ENCODE results near the gene DPCD. TPM values are rescaled to one million over a fixed set of nuclear protein-coding genes. Genes with fewer than 3 reads are reported as not detected.

DPCD gene
- total and polyA plus RNA-seq, 2 experiments from 2014 or later: 22.5 to 38.1 TPM

- Histone ChIP-seq H3F3A (replicated peaks; ENCODE audit: low read depth) (peaks cover 5% of the 10 kb centered on the region; the same call in 1 of the 2 replicates), H2AFZ (no peak overlapping the region), H3K4me2 (no peak overlapping the region), H3K27ac (ENCODE audit: low read depth) (no peak overlapping the region), H3K4me3 (no peak overlapping the region), H3K27me3 (ENCODE audit: insufficient read depth) (peaks cover 18% of the 10 kb centered on the region), H3K36me3 (ENCODE audit: insufficient read depth) (no peaks in the 10 kb centered on the region; the same call in 1 of the 2 replicates), H4K20me1 (replicated peaks; ENCODE audit: insufficient read depth) (no peaks in the 10 kb centered on the region), H3K4me1 (ENCODE audit: insufficient read depth) (peaks cover 2% of the 10 kb centered on the region; the same call in 1 of the 2 replicates), H3K79me2 (replicated peaks; ENCODE audit: insufficient read depth) (no peaks in the 10 kb centered on the region), H3K9me2 (ENCODE audit: insufficient read depth) (no peaks in the 10 kb centered on the region)
- no peak for TF ChIP-seq ZNF331 (CRISPR knock-in tag; IDR thresholded peaks at IDR 0.05; ENCODE audit: low read depth)
- no peak for TF ChIP-seq ZNF114 (CRISPR knock-in tag; IDR thresholded peaks at IDR 0.05)
- TF ChIP-seq STAT1 (IDR thresholded peaks at IDR 0.05; ENCODE audit: unreplicated experiment): no peak
- no peak for TF ChIP-seq NANOG (IDR thresholded peaks at IDR 0.05; ENCODE audit: borderline replicate concordance)
- TF ChIP-seq EZH2phosphoT487 (IDR thresholded peaks at IDR 0.05; ENCODE audit: unreplicated experiment): no peak
- TF ChIP-seq ETS1 (IDR thresholded peaks at IDR 0.05): no peak
- TF ChIP-seq REST (IDR thresholded peaks at IDR 0.05; ENCODE audit: unreplicated experiment): no peak
- TF ChIP-seq EZH2 (IDR thresholded peaks at IDR 0.05; ENCODE audit: low read depth, unreplicated experiment): no peak
- TF ChIP-seq JUNB (IDR thresholded peaks at IDR 0.05; ENCODE audit: unreplicated experiment): no peak
- no peak for TF ChIP-seq POLR2AphosphoS5 (IDR thresholded peaks at IDR 0.05; ENCODE audit: low read depth)
- TF ChIP-seq CREB1 (CRISPR knock-in tag; IDR thresholded peaks at IDR 0.05; ENCODE audit: low read depth): no peak
- TF ChIP-seq ZNF462 (CRISPR knock-in tag; IDR thresholded peaks at IDR 0.05): no peak
- TF ChIP-seq CTCF (conservative IDR thresholded peaks at IDR 0.05; ENCODE audit: low read depth in 2 of 2): no peak
- ATAC-seq: no peak
- H3K27me3 Mint-ChIP-seq (ENCODE audit: insufficient read depth, low read depth, poor library complexity): peaks cover 25% of the 10 kb centered on the region
- H3K9me3 Mint-ChIP-seq: no peaks in the 10 kb centered on the region; the same call in 2 of the 3 replicates
- no peak overlapping the region for H3K27ac Mint-ChIP-seq
- DNase-seq (ENCODE audit: low spot score): no peak
- H3K4me1 Mint-ChIP-seq: peaks cover 8% of the 10 kb centered on the region
- H3K36me3 Mint-ChIP-seq (ENCODE audit: low read depth): no peaks in the 10 kb centered on the region
- H3K4me3 Mint-ChIP-seq: no peak overlapping the region
These were observed 25.9 kb upstream of the DPCD start for GRCh38 chr10:101562231-101562630.

All from GM23338 (cell line).